OCI-LY7 (cell line): Measurements from ENCODE around the gene INHBE. TPM values are rescaled to one million over a fixed set of nuclear protein-coding genes. Genes with fewer than 3 reads are reported as not detected.

ENCODE experiments used
- BruUV-seq: library from RNA; stranded (reverse); fragments of 400-500 nt; replicated peaks from 2 replicates; lab custom pipeline; 2021; lab: Mats Ljungman, UMichigan
- CTCF ChIA-PET: fragments of 300-600 bp; sonication (Branson Sonifier 250); formaldehyde crosslinking; loops from one replicate; lab custom pipeline; 2022; ENCODE audit warnings: antibody characterized with exemption; ENCODE audit not compliant: unreplicated experiment; lab: Charles Lee
- POLR2A ChIA-PET: fragments of 300-600 bp; sonication (Branson Sonifier 250); formaldehyde crosslinking; loops from one replicate; lab custom pipeline; 2022; ENCODE audit warnings: antibody characterized with exemption; lab: Charles Lee
- DNase-seq: peaks from one replicate; pipeline ENCODE4 v3.0.0-alpha.2; 2015; ENCODE audit warnings: low spot score
- H2AFZ ChIP-seq: fragments of 200-600 bp; sonication (generic), shearing (Covaris generic); 2 replicates; pipeline ENCODE4 v1.6.1; 2014; ENCODE audit warnings: mild to moderate bottlenecking, antibody characterized with exemption, low read length, moderate library complexity
- H3K27ac ChIP-seq: fragments of 200-600 bp; sonication (generic); 2 replicates; pipeline ENCODE4 v1.5.1; 2014; ENCODE audit warnings: mixed run types, low read depth, mild to moderate bottlenecking, moderate library complexity, low read length, inconsistent platforms; ENCODE audit not compliant: poor library complexity, severe bottlenecking
- H3K36me3 ChIP-seq: fragments of 200-600 bp; sonication (generic); 2 replicates; pipeline ENCODE4 v1.6.1; 2014; ENCODE audit warnings: mild to moderate bottlenecking, antibody characterized with exemption, low read length, moderate library complexity, mixed read lengths; ENCODE audit not compliant: insufficient read depth
- H3K4me1 ChIP-seq: fragments of 200-600 bp; sonication (generic); 2 replicates; pipeline ENCODE4 v1.5.1; 2014; ENCODE audit warnings: mild to moderate bottlenecking, low read length; ENCODE audit not compliant: insufficient read depth, poor library complexity, severe bottlenecking
- H3K4me2 ChIP-seq: fragments of 200-600 bp; sonication (generic); 2 replicates; pipeline ENCODE4 v1.6.1; 2014; ENCODE audit warnings: mild to moderate bottlenecking, low read length
- H3K4me3 ChIP-seq: fragments of 200-600 bp; sonication (generic); 2 replicates; pipeline ENCODE4 v1.5.1; 2014; ENCODE audit warnings: mild to moderate bottlenecking, low read depth, low read length; ENCODE audit not compliant: poor library complexity, severe bottlenecking
- H3K79me2 ChIP-seq: fragments of 200-600 bp; sonication (generic); 2 replicates; pipeline ENCODE4 v1.6.1; 2016; ENCODE audit warnings: low read depth, mild to moderate bottlenecking, low read length, moderate library complexity, mixed read lengths; ENCODE audit not compliant: insufficient read depth
- H3K9me2 ChIP-seq: fragments of 200-600 bp; sonication (generic); 2 replicates; pipeline ENCODE4 v1.6.1; 2016; ENCODE audit warnings: mild to moderate bottlenecking, low read length, mixed read lengths; ENCODE audit not compliant: insufficient read depth
- H3K9me3 ChIP-seq: fragments of 200-600 bp; sonication (generic); 2 replicates; pipeline ENCODE4 v1.6.1; 2014; ENCODE audit warnings: mild to moderate bottlenecking, mixed run types, low read length, mixed read lengths
- H4K20me1 ChIP-seq: fragments of 200-600 bp; sonication (generic); 2 replicates; pipeline ENCODE4 v1.6.1; 2014; ENCODE audit warnings: mild to moderate bottlenecking, antibody characterized with exemption, low read length, moderate library complexity, mixed read lengths; ENCODE audit not compliant: insufficient read depth
- EZH2phosphoT487 ChIP-seq: fragments of 200-600 bp; sonication (generic); IDR thresholded peaks from 2 replicates; pipeline ENCODE4 v1.6.1; 2018; ENCODE audit warnings: low read depth, borderline replicate concordance, mild to moderate bottlenecking, mixed run types, antibody characterized with exemption, low read length, moderate library complexity, mixed read lengths
- intact Hi-C: fragments of 100-400 bp; cut with micrococcal nuclease; formaldehyde crosslinking; loops from one replicate; pipeline ENCODE4 v1.10.0; 2022; ENCODE audit not compliant: unreplicated experiment
- total RNA-seq, 2 experiments: library from RNA; depleted of rRNA in 1 of 2; stranded (reverse); fragments of >200 nt in 1 of 2; shearing (Covaris generic) in 1 of 2; gene quantifications; 2 replicates each; pipeline ENCODE4 v1.2.3, GENCODE V29; 2014 to 2022
- TF ChIP-seq, protein P1 (sequence below): fragments of 200-600 bp; sonication (generic); conservative IDR thresholded peaks from 2 replicates; pipeline ENCODE4 v1.5.1; 2014; ENCODE audit warnings: mild to moderate bottlenecking, antibody characterized with exemption, low read length, moderate library complexity, mixed read lengths

The INHBE gene
- total RNA-seq, 2 experiments from 2014 or later, result 3.2 to 4.0 TPM

DNA sequence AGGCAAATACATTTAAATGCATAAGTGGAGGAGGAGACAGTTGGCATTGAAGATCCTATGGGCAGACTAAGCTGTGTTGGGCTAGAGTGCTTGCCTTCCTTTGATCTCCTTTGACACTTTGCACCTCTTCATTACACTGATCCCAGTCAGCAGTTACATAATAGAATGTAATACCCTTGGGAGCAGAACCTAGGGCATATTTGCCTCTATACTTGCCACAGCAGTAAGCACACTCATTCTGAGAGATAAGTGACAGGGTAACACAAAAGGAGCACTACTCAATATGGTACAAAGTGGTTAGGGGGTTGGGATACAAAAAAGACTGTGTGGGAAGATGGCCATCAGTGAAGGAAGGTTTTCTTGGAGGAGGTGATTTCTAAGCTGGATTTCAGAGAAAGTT is 41.7 kb downstream of the INHBE start:
- H3K9me2 ChIP-seq, result no peaks in the 10 kb centered on the region
- no peak overlapping the region for H3K27ac ChIP-seq
- no peaks in the 10 kb centered on the region for H3K4me1 ChIP-seq
- intact Hi-C loops, result no loop called here
- no peak overlapping the region for H3K4me2 ChIP-seq
- H3K36me3 ChIP-seq, result peaks cover 81% of the 10 kb centered on the region
- ChIA-PET CTCF (no interaction called here), POLR2A (interaction anchor here (0.7 to 1.1 kb wide), 2 partner anchors 9 to 13 kb away, joined by 3 to 4 read pairs; no protein-coding TSS in a partner anchor)
- no peaks in the 10 kb centered on the region for H3K9me3 ChIP-seq
- DNase-seq, result no peak
- H4K20me1 ChIP-seq, result no peaks in the 10 kb centered on the region
- no TSS peak for BruUV-seq
- H3K79me2 ChIP-seq, result 0 out of 2 replicates have a peak, but pooled peaks cover 3% of the 10 kb centered on the region
- H3K4me3 ChIP-seq, result no peak overlapping the region
- no peak for TF ChIP-seq EZH2phosphoT487
- TF ChIP-seq, protein P1, sequence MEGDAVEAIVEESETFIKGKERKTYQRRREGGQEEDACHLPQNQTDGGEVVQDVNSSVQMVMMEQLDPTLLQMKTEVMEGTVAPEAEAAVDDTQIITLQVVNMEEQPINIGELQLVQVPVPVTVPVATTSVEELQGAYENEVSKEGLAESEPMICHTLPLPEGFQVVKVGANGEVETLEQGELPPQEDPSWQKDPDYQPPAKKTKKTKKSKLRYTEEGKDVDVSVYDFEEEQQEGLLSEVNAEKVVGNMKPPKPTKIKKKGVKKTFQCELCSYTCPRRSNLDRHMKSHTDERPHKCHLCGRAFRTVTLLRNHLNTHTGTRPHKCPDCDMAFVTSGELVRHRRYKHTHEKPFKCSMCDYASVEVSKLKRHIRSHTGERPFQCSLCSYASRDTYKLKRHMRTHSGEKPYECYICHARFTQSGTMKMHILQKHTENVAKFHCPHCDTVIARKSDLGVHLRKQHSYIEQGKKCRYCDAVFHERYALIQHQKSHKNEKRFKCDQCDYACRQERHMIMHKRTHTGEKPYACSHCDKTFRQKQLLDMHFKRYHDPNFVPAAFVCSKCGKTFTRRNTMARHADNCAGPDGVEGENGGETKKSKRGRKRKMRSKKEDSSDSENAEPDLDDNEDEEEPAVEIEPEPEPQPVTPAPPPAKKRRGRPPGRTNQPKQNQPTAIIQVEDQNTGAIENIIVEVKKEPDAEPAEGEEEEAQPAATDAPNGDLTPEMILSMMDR, result no peak
- H2AFZ ChIP-seq, result no peak overlapping the region

DNA sequence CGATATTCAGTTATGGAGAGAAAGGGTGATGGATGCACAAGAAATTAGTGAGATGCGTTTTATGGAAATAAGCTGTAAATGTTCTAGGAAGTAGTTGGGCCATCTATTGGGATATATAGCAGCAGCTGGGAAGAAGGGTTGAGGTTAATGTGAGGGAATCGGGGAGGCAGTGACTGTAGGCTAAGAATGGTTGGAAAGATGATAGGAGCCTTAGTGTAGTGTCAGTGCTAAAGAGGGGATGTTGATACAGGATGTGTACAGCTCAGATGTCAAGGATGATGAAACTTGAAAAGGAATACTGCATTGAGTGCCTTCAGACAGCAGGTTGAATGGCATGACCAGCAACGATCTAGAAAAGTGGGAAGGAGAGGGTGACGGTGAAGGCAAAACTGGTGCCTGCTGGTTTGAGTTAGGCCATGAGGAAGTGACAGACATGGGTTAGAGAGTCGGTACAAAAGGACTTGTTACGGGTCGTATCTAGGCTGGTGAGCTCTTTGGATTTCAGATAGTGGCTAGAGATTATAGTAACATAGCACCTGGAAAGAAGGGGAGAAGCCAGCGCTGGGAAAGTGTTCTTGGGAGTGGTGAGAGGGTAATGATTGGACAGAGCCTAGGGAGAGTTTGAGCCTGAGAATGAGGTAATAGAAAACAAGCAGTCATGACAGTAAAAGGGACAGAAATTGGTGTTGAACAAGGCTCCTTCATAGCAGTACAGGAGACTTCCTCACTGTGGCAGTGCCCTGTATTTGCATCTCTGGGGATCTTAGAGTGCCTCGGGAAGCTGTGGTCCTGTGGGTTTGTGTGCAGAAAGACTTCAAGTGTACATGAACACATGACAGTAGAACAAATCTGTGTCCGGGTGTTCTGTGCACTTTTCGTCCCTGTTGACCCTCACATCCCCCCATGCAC is 42.4 kb downstream of the INHBE start:
- no peaks in the 10 kb centered on the region for H4K20me1 ChIP-seq
- DNase-seq, result no peak
- intact Hi-C loops, result no loop called here
- TF ChIP-seq, protein P1, result no peak
- no peaks in the 10 kb centered on the region for H3K9me2 ChIP-seq
- POLR2A ChIA-PET, result interaction anchor here (0.7 to 1.1 kb wide), 2 partner anchors 9 to 13 kb away, joined by 3 to 4 read pairs; no protein-coding TSS in a partner anchor
- H3K36me3 ChIP-seq, result peaks cover 82% of the 10 kb centered on the region
- 0 out of 2 replicates have a peak, but pooled peaks cover 3% of the 10 kb centered on the region for H3K79me2 ChIP-seq
- no peak overlapping the region for H3K4me2 ChIP-seq
- no peak overlapping the region for H3K4me3 ChIP-seq
- H3K27ac ChIP-seq, result no peak overlapping the region
- CTCF ChIA-PET, result no interaction called here
- no peaks in the 10 kb centered on the region for H3K9me3 ChIP-seq
- BruUV-seq, result no TSS peak
- H2AFZ ChIP-seq, result no peak overlapping the region
- no peaks in the 10 kb centered on the region for H3K4me1 ChIP-seq

DNA sequence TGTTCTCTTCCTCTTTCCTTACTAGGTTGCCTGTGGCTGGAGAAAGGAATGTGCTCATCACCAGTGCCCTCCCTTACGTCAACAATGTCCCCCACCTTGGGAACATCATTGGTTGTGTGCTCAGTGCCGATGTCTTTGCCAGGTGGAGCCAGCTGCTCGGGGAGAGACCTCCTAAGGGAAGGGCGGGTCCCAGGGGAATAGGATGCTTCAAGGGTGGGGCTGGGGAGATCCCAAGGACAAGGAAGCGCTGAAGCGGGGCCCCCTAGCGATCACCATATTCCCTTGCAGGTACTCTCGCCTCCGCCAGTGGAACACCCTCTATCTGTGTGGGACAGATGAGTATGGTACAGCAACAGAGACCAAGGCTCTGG is 43.0 kb downstream of the INHBE start:
- no peak overlapping the region for H2AFZ ChIP-seq
- no peak overlapping the region for H3K4me2 ChIP-seq
- DNase-seq, result no peak
- H3K79me2 ChIP-seq, result no peaks in the 10 kb centered on the region
- H3K9me2 ChIP-seq, result no peaks in the 10 kb centered on the region
- ChIA-PET CTCF (no interaction called here), POLR2A (no interaction called here)
- peaks cover 82% of the 10 kb centered on the region for H3K36me3 ChIP-seq
- TF ChIP-seq, protein P1, result no peak
- TF ChIP-seq EZH2phosphoT487, result no peak
- H4K20me1 ChIP-seq, result no peaks in the 10 kb centered on the region
- no peaks in the 10 kb centered on the region for H3K9me3 ChIP-seq
- H3K4me1 ChIP-seq, result no peaks in the 10 kb centered on the region
- H3K27ac ChIP-seq, result no peak overlapping the region
- no peak overlapping the region for H3K4me3 ChIP-seq
- no TSS peak for BruUV-seq
- intact Hi-C loops, result no loop called here
